Stimulated activated CD4-positive, alpha-beta T cell treated with anti-CD3 and anti-CD28 coated beads, Interleukin-12 subunit alpha, Interleukin-12 subunit beta, amount 100 ng/mL, for 24 hours (primary cell): ENCODE measurements around the gene DDTL.
"Not testable (repeated sequence)": the region's sequence is repeated elsewhere in the genome, so short reads cannot be mapped to it uniquely, and the experiment has no call there.

Experiments used
- DNase-seq, 2 experiments: peaks; one replicate each; pipeline ENCODE4 v3.0.0-alpha.2; 2020; ENCODE audit warnings: low read depth in 2 of 2

The DDTL gene

DNA sequence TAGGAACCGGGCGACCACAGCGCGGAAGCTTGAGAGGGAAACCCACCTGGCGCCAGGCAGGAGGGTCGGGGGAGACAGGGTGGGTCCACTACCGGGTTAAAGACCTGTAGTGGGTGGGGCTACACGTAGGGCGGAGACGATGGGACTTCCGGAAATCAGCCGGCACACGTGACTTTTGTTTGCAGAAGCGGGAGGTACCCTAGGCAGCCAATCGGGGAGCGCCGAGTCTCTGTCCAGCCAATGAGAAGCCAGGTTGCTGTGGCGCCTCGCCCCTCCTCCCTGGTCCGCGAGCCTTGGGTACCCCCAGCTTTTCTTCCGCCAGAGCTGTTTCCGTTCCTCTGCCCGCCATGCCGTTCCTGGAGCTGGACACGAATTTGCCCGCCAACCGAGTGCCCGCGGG lies at the start of gene DDTL:
Gene DDTL (plus strand): TSS at position 321 of the 400 bp plus-strand sequence. CDS start 27 bp downstream, at position 348.
- DNase-seq, result not testable (repeated sequence)

DNA sequence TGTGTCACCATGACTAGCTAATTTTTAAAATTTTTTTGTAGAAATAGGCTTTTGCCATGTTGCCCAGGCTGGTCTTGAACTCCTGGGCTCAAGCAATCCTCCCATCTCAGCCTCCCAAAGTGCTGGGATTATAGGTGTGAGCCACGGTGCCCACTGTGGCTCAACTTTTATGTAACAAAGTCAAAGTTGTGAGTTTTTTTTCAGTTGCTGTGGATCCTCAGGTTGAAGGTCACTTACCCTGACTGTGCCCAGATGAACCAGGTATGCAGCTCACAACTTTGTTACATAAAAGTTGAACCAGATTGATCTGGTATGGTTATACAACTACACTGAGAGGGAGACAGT lies 46.4 kb upstream of the DDTL start:
- DNase-seq, result not testable (repeated sequence)

DNA sequence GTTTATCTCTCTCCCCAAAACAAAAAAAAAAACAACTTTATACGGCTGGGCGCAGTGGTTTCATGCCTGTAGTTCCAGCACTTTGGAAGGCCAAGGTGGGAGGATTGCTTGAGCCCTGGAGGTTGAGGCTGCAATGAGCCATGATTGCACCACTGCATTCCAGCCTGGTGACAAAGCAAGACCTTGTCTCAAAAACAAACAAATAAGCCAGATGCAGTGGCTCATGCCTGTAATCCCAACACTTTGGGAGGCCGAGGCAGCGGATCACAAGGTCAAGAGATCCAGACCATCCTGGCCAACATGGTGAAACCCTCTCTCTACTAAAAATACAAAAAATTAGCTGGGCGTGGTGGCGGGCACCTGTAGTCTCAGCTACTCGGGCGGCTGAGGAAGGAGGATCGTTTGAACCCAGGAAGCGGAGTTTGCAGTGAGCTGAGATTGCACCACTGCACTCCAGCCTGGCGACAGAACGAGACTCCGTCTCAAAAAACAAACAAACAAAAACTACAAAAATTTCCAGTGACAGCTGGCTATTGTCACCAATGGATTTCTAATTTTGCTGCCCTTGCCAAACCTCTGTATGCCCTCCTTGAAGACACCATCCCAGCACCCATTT lies 45.0 kb upstream of the DDTL start:
- not testable (repeated sequence) for DNase-seq

DNA sequence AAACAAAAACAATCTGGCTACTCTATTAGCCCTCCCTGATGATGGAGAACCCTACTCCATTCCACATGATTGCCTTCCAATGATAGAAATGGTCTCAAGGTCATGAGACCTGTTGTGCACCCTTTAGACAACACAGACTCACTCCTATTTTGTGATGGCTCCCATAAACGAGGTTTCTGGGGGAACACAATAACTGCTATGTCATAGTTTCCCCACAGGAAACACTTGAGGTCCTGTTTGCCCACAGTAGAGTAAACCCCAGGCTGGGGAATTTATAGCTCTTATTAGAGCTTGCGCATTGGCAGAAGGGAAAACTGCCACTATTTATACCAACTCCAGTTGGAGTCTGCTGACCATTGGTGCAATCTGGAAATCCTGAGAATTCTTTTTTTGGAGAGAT lies 43.8 kb upstream of the DDTL start:
- DNase-seq, result no peak

DNA sequence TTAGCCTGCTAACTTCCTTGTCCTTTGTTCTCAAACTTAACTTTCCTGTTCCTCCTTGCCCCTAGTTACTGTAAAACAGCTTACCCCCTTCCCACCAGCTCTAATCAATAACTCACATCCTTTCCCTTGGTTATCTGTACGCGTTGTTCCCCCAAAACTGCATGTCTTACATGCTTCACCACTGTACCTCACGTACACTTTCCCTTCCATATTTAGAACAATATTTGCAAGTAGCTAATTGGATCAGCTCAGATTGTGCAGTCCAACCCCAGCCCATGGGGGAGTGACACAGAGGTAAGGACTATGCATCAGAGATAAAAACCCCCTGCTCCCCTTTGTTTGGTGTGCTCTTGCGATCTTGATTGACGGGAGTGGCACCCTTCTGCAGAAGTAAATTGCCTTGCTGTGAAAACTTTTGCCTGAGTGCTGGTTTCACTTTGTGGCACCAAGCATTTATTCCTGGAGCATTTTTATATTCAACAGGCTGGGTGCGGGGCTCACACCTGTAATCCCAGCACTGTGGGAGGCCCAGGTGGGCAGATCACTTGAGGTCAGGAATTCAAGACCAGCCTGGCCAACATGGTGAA lies 41.6 kb upstream of the DDTL start:
- DNase-seq, result no peak

DNA sequence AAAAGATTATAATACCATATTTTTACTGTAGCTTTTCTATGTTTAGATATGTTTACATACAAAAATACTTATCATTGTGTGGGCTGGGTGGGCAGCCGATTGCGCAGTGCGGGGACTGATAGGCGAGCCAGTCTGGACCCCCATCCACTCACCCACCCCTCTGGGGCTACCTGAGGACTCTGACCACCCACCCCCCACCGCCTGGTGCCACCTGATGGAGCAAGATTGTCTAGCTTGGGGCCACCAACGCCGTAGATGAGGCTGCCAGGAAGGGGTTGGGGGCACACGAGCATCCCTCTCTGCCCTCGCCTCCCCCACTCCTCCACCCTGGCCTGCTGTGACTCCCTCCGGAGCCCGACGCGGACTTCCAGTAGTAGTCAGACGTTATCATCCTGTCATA lies 40.1 kb upstream of the DDTL start:
- DNase-seq, result no peak

DNA sequence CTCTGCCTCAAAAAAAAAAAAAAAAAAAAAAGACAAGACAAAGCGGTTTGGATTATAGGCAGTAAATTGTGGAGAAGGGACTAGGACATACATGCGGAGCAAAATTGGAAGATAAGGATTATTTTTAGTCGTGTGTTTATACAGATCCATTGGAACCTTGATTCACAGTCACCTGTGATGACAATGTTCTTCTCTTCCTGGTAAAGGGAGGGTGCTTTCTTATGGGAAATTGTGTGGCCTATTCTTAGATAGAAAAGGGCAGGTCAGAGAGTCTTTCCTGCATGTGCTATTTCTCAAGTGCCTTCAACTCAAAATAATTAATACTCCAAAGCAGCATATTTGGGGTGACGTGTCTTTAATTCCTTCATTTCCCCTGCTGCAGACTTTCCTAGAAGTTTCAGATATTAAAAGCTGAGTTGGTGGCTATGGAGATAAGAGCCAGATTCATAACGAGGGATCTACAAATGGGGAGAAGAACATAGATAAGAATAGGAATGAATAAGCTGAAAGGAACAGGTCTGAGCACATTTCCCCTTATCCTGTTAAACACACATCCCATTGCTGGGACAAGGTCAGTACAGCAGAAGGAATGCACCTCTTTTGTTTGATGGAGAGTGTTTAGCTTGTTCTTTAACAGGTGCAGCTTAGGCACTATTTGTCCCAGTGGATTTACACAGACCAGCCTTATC lies 28.2 kb upstream of the DDTL start:
- DNase-seq, result no peak

DNA sequence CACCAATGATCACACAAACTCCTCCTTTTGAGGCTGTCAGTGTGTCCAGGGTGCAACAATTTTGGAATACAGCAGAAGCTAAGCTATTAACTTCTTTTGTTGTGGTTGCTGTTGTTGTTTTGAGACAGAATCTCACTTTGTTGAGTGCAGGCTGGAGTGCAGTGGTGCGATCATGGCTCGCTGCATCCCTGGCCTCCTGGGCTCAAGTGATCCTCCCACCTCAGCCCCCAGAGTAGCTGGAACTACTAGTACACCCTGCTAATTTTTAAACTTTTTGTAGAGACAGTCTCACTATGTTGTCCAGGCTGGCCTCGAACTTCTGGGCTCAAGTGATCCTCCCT lies 27.7 kb upstream of the DDTL start:
- DNase-seq, result no peak

DNA sequence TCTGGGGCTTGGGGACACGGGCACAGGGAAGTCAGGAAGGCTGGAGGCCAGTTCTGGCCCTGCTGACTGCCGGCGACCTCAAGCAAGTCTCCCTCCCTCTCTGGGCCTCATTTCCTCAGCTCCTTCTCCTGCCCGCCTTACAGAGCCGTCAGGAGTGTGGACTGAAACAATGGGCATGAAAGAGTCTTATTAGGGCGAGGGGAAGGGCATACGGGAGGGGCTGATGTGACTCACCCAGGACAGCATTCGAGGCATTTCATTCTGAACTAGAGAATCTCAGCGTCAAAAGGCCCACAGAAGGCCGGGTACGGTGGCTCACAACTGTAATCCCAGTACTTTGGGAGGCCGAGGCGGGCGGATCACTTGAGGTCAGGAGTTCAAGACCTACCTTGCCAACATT lies 26.5 kb upstream of the DDTL start:
- DNase-seq, result not testable (repeated sequence)

DNA sequence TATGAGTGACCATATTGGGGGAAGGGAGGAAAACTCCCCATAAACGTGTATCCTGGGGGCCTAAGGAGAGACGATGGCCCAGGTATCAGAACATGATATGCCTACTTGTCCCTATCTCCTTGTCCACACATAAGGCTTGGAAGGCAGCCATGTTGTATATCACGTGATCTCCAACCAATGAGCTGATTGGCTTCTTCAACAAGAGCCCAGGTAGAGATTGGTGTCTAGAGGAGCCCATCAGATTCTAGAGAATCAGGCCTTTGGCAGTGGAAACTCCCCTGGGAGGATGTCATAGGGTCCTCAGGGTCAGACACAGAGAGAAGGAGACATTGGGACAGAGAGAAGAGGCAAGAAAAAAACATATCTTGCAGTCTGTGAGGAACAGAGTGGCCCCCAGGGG lies 19.3 kb upstream of the DDTL start:
- not testable (repeated sequence) for DNase-seq

DNA sequence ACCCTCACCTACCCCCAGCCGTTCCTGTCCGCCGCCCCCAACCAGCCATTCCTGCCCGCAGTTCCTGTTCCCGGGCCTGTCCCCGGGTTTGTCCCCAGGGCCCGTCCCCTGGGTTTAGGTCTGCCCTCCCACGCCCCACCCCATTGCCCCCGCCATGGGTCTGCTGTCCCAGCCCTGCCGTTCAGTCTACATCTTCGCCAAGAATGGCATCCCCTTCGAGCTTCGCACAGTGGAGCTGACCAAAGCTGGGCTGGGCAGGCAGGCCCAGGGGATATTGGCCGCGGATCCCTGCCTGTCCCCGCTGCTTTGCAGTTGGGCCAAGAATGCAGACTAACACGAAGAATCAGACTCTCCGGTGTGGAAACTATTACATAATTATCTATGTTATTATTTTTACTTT lies 16.9 kb upstream of the DDTL start:
- DNase-seq, result not testable (repeated sequence)

DNA sequence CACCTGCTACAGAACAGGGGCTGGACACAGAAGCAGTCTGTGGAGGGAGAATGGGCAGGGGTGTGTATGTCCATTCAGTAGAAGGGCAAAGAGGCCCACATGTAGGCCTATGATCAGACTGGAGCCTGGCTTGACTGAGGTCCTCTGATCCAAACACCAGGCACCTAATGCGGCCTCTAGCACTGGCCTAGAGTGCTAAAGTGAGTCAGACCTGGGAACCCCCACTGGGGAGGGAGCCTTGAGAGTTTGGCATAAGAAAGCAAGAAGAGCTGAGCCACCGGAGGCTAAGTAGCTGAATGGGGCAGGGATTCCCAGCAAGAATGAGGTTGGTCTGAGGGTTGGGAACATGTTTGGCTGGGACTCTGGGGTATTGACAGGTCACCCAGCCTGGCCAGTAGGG lies 15.3 kb upstream of the DDTL start:
- DNase-seq, result not testable (repeated sequence)

DNA sequence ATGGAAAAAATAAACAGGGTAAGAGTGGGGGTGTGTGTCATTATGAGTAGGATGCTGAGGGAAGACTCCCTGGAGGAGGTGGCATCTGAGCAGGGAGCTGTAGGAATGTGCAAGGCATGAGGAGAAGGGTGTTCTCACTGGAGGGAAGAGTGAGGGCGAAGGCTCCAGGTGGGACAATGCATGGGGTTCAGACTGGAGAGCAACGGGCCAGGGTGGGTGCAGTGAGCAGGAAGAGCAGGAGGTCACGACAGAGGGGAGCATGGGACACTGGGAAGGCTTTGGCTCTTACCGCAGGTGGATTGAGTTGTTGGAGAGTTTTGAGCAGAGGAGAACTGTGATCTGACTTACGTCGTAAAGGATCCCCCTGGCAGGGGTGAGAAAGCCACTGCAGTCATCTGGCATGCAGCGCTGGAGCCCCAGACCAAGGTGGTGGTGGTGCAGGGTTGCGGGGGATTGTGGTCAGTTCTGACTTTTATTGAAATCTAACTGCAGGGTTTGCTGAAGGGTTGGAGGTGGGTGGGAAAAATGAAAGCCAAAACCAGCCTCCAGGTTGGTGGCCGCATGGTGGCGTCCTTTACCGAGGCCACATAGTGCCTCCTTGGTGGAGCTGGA lies 13.8 kb upstream of the DDTL start:
- not testable (repeated sequence) for DNase-seq

DNA sequence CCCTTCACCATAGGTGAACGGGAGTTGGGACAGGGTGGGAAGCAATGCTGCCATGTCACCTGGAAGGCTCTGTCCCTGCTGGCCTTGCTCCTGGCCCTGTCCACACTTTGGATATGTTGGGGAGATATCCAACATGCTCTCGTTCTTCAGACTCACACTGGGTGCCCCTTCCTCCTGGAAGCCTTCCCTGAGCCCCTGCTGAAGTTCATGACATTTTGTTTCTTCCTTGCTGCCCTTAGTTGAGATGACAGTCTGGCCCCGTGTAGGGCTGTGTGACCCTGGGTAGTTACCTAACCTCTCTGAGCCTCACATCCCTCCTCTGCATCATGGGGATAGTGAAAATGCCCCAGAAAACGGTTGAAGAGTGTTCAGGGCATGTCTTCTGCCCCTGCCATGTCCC lies 13.2 kb upstream of the DDTL start:
- DNase-seq, result not testable (repeated sequence)

DNA sequence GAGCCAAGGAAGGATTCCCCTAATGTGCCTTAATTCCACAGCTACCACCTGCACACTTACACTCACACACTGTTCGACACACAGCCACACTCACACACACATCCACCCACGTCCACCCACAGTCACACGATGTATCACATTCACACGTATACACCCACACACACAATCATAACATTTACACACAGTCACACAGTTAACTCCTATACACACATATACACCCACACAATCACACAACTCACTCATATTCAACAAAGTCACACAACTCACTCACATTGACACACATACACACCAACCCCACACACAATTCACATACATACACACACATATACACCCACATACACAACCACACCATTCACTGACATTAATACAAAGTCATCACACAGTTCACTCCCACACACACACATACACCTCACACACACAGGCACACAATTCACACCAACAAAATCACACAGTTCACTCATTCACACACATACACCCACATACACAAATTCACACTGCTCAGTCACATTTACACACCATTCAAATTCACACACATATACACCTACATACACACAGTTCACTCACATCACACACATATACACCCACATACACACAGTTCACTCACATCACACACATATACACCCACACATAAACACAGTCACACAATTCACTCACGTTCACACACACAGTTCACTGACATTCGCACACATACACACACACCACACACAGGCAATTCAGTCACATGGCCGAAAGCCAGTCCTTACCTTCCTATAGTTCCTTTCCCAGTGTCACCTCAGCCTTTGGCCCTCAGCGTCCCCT lies 12.3 kb upstream of the DDTL start:
- not testable (repeated sequence) for DNase-seq

DNA sequence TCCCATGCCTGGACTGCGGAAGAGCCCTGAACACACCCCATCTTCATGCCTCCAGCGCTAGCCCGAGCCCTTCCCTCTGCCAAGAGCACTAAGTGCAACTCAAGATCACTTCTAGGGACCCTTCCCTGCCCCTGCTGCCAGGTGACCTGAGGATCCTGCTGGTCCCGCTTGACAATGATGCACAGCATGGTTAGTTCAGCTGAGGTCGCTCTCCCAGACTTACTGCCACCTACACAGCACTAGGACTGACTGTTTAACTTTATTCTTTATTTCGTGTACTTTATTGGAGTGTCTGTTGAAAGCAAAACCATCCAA lies 11.7 kb upstream of the DDTL start:
- DNase-seq, result not testable (repeated sequence)

DNA sequence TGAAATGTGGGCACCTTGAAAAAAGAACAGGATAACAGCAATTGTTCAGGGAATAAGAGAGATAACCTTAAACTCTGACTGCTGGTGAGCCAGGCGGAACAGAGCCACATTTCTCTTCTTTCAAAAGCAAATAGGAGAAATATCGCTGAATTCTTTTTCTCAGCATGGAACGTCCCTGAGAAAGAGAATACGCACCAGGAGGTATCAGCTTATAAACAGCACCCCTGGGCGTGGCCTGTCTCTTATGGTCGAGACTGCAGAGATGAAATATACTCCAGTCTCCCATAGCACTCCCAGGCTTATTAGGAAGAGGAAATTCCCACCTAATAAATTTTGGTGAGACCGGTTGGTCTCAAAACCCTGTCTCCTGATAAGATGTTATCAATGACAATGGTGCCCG lies 10.8 kb upstream of the DDTL start:
- DNase-seq, result not testable (repeated sequence)

DNA sequence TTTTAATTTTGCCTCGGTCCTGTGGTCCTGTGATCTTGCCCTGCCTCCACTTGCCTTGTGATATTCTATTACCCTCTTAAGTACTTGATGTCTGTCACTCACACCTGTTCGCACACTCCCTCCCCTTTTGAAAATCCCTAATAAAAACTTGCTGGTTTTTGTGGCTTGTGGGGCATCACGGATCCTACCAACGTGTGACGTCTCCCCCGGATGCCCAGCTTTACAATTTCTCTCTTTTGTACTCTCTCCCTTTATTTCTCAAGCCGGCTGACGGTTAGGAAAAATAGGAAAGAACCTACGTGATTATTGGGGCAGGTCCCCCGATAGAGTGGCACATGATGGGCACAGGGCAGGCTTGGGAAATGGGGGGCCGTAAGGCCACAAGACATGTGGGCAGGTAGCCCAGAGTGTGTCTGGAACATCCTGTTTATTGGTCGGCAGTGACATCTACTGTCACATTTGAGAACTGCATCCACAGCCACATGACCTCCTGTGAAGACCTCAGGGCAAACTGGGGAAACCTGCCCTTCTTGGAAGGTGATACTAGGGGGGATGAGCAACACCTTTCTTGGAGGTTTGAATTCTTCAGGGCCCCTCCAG lies 10.3 kb upstream of the DDTL start:
- DNase-seq, result peak; percentile 64 to 78

DNA sequence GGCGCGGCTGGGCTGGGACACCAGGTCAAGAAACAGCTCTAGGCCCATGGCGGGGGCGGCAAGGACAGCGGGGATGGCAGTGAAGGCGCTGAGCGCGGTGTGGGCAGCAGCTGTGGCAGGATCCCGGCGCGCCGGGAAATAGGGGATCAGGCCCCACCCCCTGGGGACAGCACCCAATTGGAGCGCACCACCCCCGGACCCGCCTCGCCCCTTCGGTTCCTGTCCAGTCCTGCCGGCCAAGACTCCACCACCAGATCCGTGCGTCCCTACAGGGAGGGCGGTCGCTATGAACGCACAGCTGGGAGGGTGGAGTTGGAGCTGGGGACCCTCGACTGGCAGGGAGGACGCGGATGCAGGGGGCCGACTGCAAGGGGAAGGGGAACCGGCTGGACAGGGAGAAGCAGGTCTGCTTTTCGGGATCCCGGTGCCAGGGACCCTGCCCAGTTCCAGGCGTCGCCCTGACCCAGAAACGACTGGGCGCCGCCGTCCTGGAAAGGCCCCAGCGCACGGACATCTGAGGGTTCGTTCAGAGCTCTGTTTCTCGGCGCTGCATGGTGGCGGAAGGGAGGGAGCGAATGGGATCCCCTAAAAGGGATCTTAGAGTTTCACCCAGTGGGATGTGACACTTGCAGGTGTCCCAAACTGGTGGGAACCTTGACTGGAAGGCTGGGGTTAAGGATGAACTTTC lies 5.5 kb upstream of the DDTL start, which contains the start of gene GSTT2B:
Gene GSTT2B (minus strand): TSS at position 112 of the 688 bp plus-strand sequence. CDS start 64 bp downstream, at position 48.
- DNase-seq, result not testable (repeated sequence)

DNA sequence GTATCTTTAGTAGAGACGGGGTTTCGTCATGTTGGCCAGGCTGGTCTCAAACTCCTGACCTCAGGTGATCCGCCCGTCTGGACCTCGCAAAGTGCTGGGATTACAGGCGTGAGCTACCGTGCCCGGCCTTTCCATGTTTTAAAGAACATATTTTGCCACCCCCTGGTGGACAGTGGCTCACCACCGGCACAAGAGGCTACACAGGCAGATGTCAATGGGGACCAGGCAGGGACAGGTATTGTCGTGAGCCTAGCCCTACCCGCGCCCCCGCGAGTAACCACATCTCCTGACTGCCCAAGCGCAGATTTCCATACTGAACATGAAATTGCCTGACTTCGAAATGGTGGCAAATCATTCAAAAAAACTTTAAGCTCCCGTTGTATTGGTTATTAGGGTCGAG lies 594 bp upstream of the DDTL start:
- not testable (repeated sequence) for DNase-seq

DNA sequence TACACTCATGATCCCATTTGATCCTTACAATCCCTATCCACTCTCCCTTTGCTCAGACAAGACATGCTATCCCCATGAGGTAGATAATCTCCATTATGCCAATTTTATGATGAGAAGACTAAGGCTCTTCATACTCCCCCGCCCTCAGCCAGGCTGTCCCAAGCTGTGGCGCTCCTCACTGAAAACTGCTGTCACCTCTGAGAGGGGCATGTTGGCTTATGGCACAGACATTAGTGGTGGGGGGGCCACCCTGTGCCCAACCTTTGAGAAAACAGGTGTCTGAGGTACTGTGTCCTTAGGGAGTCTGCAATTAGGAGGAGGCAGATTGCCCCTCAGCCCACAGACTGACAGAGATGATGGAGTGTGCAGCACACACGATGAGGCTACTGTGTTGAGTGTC lies 2.4 kb downstream of the DDTL start:
- no peak for DNase-seq
